HG02571 (cell line): ENCODE measurements around the gene TRMU.
"Not testable (repeated sequence)": the region's sequence is repeated elsewhere in the genome, so short reads cannot be mapped to it uniquely, and the experiment has no call there.

Experiments
- ATAC-seq: cut with Tn5 transposase; IDR thresholded peaks from one replicate; pipeline ENCODE4 v1.9.1; 2021; ENCODE audit warnings: mild to moderate bottlenecking, moderate library complexity; ENCODE audit not compliant: unreplicated experiment

TRMU gene

GRCh38 chr22:46299101-46299500 is 36.4 kb upstream of the TRMU start:
- ATAC-seq: no peak

GRCh38 chr22:46300491-46300890 is 35.0 kb upstream of the TRMU start:
- no peak for ATAC-seq

GRCh38 chr22:46303347-46303965 is 32.1 kb upstream of the TRMU start:
- ATAC-seq: no peak

- no peak for ATAC-seq
Observed at GRCh38 chr22:46308283-46308988, 27.1 kb upstream of the TRMU start.

GRCh38 chr22:46309526-46310085 is 25.9 kb upstream of the TRMU start:
- no peak for ATAC-seq

- ATAC-seq: no peak
Observed at GRCh38 chr22:46312056-46312455, 23.5 kb upstream of the TRMU start.

GRCh38 chr22:46312848-46313247 is 22.7 kb upstream of the TRMU start:
- ATAC-seq: not testable (repeated sequence)

GRCh38 chr22:46315976-46316375 is 19.5 kb upstream of the TRMU start:
- no peak for ATAC-seq

GRCh38 chr22:46317646-46318045 is 17.9 kb upstream of the TRMU start:
- no peak for ATAC-seq

GRCh38 chr22:46318576-46318975 is 16.9 kb upstream of the TRMU start:
- no peak for ATAC-seq

GRCh38 chr22:46319319-46319718 is 16.2 kb upstream of the TRMU start:
- ATAC-seq: no peak

GRCh38 chr22:46320166-46320710 is 15.3 kb upstream of the TRMU start:
- no peak for ATAC-seq

- ATAC-seq: no peak
Observed at GRCh38 chr22:46320716-46321386, 14.7 kb upstream of the TRMU start.

- ATAC-seq: no peak
Observed at GRCh38 chr22:46322711-46323110, 12.8 kb upstream of the TRMU start.

GRCh38 chr22:46323162-46323561 is 12.4 kb upstream of the TRMU start:
- ATAC-seq: no peak

- ATAC-seq: no peak
Observed at GRCh38 chr22:46326066-46326680, 9.3 kb upstream of the TRMU start.

- ATAC-seq: no peak
Observed at GRCh38 chr22:46327691-46328465, 7.6 kb upstream of the TRMU start.

GRCh38 chr22:46328797-46329196 is 6.7 kb upstream of the TRMU start:
- ATAC-seq: no peak

- ATAC-seq: no peak
Observed at GRCh38 chr22:46329616-46330015, 5.9 kb upstream of the TRMU start.

GRCh38 chr22:46330426-46330825 is 5.1 kb upstream of the TRMU start:
- no peak for ATAC-seq
